GM20000 (cell line): Measurements from ENCODE around the gene SCAANT1.

Source experiments
- DNase-seq: peaks from one replicate; pipeline ENCODE4 v3.0.0; 2012; ENCODE audit warnings: low spot score
- TF ChIP-seq, protein P1 (sequence below): IDR thresholded peaks from 2 replicates; pipeline ENCODE4 v1.5.1; 2012; ENCODE audit warnings: mild to moderate bottlenecking, control low read depth; ENCODE audit errors: extremely low read depth, missing control alignments

Gene SCAANT1

DNA sequence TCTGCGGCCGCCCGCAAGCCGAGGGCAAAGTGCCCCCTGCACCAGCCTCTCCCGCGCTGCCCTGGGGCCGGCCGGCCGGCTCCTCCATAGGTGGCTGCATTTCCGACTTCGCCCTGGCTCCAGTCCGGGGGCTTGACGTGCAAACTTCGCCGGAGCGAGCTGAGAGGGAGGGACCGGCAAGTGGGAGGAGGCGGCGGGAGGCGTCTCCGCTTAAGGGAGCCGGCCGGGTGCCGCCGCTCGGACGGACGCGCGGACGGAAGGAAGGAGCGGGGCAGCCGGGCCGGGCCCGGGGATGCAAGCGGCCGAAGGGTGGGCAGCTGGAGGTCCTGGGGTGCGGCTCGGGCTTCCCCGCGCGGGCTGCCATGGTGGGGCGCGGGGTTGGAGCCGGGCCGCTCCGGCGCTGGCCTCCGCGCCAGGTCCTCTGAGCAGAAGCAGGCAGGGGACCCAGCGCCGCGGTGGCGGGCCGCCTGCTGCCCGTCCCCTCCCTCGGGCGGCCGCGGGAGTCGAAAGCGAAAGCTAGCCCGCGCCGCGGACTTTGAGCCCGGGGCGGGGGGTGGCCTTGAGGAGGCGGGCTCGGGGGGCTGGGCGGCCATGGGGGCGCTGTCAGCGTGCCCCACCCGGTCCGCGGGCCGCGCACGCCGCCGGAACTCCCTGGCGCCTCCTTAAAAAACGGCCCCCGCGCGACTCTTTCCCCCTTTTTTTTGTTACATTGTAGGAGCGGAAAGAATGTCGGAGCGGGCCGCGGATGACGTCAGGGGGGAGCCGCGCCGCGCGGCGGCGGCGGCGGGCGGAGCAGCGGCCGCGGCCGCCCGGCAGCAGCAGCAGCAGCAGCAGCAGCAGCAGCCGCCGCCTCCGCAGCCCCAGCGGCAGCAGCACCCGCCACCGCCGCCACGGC is at the start of gene SCAANT1:
Gene SCAANT1 (minus strand): TSS at position 511 of the 895 bp plus-strand sequence.
- TF ChIP-seq, protein P1, sequence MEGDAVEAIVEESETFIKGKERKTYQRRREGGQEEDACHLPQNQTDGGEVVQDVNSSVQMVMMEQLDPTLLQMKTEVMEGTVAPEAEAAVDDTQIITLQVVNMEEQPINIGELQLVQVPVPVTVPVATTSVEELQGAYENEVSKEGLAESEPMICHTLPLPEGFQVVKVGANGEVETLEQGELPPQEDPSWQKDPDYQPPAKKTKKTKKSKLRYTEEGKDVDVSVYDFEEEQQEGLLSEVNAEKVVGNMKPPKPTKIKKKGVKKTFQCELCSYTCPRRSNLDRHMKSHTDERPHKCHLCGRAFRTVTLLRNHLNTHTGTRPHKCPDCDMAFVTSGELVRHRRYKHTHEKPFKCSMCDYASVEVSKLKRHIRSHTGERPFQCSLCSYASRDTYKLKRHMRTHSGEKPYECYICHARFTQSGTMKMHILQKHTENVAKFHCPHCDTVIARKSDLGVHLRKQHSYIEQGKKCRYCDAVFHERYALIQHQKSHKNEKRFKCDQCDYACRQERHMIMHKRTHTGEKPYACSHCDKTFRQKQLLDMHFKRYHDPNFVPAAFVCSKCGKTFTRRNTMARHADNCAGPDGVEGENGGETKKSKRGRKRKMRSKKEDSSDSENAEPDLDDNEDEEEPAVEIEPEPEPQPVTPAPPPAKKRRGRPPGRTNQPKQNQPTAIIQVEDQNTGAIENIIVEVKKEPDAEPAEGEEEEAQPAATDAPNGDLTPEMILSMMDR, result no peak
- DNase-seq, result peak; percentile 95

- peak; percentile 41 for DNase-seq
- TF ChIP-seq, protein P1, result peak; percentile 25
Observed at GRCh38 chr3:63961891-63962290, 49.7 kb upstream of the SCAANT1 start.

DNA sequence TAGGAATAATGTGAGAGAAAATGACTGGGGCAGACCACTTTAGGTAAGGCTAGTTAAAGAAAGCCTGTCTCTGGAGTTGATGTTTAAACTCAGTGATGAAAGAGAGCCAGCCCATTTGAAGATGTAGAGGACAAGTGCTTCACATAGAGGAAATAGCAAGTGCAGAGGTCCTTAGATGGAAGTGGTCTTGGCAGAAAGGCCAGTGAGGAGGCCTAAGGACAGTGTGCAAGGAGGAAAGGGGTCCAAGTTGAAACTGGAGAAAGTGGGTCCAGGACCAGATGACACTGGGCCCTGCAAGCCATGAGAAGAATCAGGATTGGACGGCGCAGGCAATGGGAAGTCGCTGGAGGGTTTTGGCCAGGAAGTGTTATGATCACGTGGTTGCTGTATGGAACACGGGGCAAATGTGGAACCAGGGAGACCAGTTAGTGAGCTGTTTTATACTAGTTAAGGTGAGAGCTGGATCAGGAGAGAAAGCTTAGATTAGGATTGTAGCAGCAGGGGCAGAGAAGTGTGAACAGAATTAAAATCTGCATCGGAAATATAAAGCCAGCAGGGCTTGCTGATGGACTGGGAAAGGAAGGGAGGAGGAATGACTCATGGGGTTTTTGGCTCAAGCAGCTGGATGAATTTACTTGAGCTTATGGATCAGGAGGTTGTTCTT is 48.0 kb upstream of the SCAANT1 start:
- DNase-seq, result no peak
- TF ChIP-seq, protein P1, result no peak

DNA sequence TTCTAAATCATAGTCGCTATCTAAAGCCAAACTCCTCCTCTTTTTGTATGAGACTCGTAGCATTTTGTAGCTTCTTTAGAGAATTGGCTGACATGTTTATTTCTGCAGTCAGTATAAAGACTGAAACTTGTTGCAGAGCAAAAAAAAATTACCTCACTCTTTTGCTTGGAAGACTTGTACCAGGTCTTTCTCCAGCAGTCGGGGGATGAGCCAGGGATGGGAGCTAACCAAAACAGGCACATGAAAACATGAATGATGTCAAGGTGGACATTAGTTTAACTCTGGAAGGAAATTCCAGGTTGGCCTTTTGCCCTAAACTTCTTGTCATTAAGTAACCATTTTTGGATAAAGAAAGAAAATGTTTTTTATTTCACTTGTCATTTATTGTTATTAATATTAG is 47.0 kb upstream of the SCAANT1 start:
- no peak for DNase-seq
- TF ChIP-seq, protein P1, result no peak

DNA sequence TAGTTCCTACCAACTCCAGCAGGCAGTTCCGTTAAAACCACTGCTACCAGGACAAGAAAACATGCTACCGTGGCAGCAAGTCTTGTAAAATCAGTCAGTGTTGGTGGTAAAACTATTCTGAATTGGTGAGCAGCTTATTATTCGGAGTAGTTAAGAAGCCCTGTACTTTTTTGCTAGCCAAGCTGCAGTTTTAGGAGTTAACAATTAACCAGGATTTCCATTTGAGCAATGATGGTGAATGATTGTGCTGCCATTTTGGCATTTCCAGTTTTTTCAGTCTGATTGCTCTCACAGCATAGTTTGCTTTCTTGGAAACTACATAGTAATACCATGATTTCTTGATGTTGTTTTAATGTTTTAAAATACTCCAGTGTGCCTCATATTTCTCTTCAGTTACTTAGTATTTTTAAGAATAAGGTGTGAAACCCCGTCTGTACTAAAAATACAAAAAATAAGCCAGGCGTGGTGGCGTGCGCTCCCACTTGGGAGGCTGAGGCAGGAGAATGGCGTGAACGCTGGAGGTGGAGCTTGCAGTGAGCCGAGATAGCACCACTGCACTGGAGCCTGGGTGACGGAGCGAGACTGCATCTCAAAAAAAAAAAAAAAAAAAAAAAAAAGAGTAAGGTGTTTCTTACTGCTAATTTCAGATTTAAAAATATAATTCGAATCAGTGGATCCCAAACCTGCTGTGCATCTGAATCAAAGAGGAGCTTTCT is 43.8 kb upstream of the SCAANT1 start:
- TF ChIP-seq, protein P1, result no peak
- no peak for DNase-seq

DNA sequence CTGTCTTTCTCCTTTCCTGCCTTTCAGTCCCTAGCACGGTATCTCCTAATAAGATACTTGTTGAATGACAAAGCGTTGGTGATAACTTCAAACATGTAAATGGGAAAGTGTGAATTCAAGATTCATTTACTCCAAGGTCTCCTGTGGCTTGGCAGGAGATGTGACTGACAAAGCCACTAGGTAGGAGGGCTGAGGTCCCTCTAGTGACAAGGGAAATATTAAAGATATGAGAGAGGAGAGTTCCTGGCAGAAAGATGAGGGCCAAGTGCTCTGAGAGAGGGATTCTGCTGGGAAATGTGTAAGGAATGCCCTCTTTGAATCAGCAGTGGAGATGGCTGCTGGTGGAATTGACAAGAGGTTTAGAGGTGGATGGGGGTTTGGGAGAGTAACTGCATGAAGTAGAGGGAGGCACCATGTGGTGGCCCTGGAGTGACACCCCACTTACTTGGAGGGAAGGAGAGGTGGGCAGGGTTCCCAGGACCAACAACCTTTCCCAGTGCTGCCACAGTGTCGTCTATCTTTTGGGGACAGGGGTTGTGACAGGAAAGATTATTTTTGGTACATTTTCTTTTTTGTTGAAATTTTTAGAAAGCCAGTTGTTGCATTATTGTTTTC is 43.0 kb upstream of the SCAANT1 start:
- TF ChIP-seq, protein P1, result no peak
- DNase-seq, result no peak
